ENCODE results near the gene WDR73. TPM values are rescaled to one million over a fixed set of nuclear protein-coding genes. Genes with fewer than 3 reads are reported as not detected.
"Not testable (repeated sequence)": the region's sequence is repeated elsewhere in the genome, so short reads cannot be mapped to it uniquely, and the experiment has no call there.

Gene WDR73
- polyA plus RNA-seq, 1 of the 3 experiments (the other 2 are of a cell fraction), result 32.9 TPM

DNA sequence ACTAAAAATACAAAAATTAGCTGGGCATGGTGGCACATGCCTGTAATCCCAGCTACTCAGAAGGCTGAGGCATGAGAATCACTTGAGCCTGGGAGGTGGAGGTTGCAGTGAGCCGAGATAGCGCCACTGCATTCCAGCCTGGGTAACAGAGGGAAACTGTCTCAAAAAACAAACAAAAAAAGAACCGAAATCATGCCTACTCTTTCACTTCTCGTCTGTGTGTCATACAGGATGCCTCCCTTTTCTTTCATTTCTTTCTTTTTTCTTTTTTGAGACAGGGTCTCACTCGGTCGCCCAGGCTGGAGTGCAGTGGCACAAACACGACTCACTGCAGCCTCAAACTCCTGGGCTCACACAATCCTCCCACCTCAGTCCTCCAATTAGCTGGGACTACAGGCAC, 32.4 kb upstream of the WDR73 start:
- H2AFZ ChIP-seq (ENCODE audit: low read depth); H3K9me2 ChIP-seq; H3K9me3 ChIP-seq; DNase-seq; POLR2A ChIA-PET; H3K27me3 ChIP-seq (ENCODE audit: insufficient read depth); CTCF ChIA-PET; H3K9ac ChIP-seq; H3K4me2 ChIP-seq; H3K4me1 ChIP-seq (ENCODE audit: control insufficient read depth in 1 of 2, insufficient read depth in 2 of 2, low read depth in 1 of 2, low read length in 1 of 2); H4K20me1 ChIP-seq (ENCODE audit: insufficient read depth); H3K4me3 ChIP-seq (ENCODE audit: low read depth in 2 of 2, low read length in 1 of 2): not testable (repeated sequence)
- Histone ChIP-seq H3K27ac (ENCODE audit: low read depth in 2 of 2, low read length in 1 of 2) (peak overlapping the region in 1 of 2 experiments; percentile 56; a peak in 1 of 4 replicates), H3K36me3 (replicated peaks in 1 of 2; ENCODE audit: control insufficient read depth in 1 of 2, insufficient read depth in 2 of 2, low read length in 1 of 2) (peaks cover 15 to 84% of the 10 kb centered on the region in 2 experiments), H3F3A (replicated peaks; ENCODE audit: insufficient read depth) (peaks cover 35% of the 10 kb centered on the region), H3K79me2 (ENCODE audit: insufficient read depth) (peaks cover 74% of the 10 kb centered on the region)
- WGBS (ENCODE audit: low lambda C conversion rate), result 93% methylated on average over 7 of the region's 7 CpGs

DNA sequence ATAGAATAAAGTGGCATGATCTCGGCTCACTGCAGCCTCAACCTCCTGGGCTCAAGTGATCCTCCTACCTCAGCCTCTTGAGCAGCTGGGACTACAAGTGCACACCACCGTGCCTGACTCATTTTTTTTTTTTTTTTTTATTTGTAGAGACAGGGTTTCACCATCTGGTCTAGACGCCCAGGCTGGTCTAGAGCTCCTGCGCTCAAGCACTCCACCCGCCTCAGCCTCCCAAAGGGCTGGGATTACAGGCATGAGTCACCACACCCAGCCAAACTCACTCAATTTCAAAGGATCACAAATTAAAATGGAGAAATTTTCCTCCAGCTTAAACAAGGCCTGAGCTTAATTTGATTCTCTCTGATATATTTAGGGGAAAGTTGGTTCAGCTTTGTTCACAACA, 31.2 kb upstream of the WDR73 start:
- Histone ChIP-seq H3K36me3 (replicated peaks in 1 of 2; ENCODE audit: control insufficient read depth in 1 of 2, insufficient read depth in 2 of 2, low read length in 1 of 2) (peaks cover 15 to 81% of the 10 kb centered on the region in 2 experiments), H2AFZ (ENCODE audit: low read depth) (no peak overlapping the region), H3K9me3 (no peaks in the 10 kb centered on the region), H3F3A (replicated peaks; ENCODE audit: insufficient read depth) (peaks cover 35% of the 10 kb centered on the region), H3K27ac (ENCODE audit: low read depth in 2 of 2, low read length in 1 of 2) (peak overlapping the region in 1 of 2 experiments; percentile 56; a peak in 2 of 4 replicates), H3K79me2 (ENCODE audit: insufficient read depth) (peaks cover 72% of the 10 kb centered on the region), H3K9ac (no peak overlapping the region), H3K4me2 (no peak overlapping the region), H3K4me3 (ENCODE audit: low read depth in 2 of 2, low read length in 1 of 2) (no peak overlapping the region), H4K20me1 (ENCODE audit: insufficient read depth) (peaks cover 4% of the 10 kb centered on the region; the same call in 1 of the 2 replicates), H3K9me2 (no peaks in the 10 kb centered on the region), H3K27me3 (ENCODE audit: insufficient read depth) (no peaks in the 10 kb centered on the region), H3K4me1 (ENCODE audit: control insufficient read depth in 1 of 2, insufficient read depth in 2 of 2, low read depth in 1 of 2, low read length in 1 of 2) (peaks cover 0 to 4% of the 10 kb centered on the region in 2 experiments; a peak in 1 of 4 replicates)
- TF ChIP-seq EZH2phosphoT487 (IDR thresholded peaks at IDR 0.05; ENCODE audit: borderline replicate concordance, low read depth) (no peak), YY1 (IDR thresholded peaks at IDR 0.05; ENCODE audit: low read depth) (no peak), JUND (IDR thresholded peaks at IDR 0.05) (peak; percentile 78), TCF12 (IDR thresholded peaks at IDR 0.05) (peak; percentile 39), SIN3A (IDR thresholded peaks at IDR 0.05; ENCODE audit: borderline replicate concordance, low read depth, low read length) (no peak), FOSL2 (IDR thresholded peaks at IDR 0.05; ENCODE audit: borderline replicate concordance, low read depth) (peak; percentile 80), MEF2A (IDR thresholded peaks at IDR 0.05; ENCODE audit: borderline replicate concordance, low read depth) (no peak)
- TF ChIP-seq, protein P1, sequence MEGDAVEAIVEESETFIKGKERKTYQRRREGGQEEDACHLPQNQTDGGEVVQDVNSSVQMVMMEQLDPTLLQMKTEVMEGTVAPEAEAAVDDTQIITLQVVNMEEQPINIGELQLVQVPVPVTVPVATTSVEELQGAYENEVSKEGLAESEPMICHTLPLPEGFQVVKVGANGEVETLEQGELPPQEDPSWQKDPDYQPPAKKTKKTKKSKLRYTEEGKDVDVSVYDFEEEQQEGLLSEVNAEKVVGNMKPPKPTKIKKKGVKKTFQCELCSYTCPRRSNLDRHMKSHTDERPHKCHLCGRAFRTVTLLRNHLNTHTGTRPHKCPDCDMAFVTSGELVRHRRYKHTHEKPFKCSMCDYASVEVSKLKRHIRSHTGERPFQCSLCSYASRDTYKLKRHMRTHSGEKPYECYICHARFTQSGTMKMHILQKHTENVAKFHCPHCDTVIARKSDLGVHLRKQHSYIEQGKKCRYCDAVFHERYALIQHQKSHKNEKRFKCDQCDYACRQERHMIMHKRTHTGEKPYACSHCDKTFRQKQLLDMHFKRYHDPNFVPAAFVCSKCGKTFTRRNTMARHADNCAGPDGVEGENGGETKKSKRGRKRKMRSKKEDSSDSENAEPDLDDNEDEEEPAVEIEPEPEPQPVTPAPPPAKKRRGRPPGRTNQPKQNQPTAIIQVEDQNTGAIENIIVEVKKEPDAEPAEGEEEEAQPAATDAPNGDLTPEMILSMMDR (IDR thresholded peaks at IDR 0.05), result no peak
- TF ChIP-seq, protein P2, sequence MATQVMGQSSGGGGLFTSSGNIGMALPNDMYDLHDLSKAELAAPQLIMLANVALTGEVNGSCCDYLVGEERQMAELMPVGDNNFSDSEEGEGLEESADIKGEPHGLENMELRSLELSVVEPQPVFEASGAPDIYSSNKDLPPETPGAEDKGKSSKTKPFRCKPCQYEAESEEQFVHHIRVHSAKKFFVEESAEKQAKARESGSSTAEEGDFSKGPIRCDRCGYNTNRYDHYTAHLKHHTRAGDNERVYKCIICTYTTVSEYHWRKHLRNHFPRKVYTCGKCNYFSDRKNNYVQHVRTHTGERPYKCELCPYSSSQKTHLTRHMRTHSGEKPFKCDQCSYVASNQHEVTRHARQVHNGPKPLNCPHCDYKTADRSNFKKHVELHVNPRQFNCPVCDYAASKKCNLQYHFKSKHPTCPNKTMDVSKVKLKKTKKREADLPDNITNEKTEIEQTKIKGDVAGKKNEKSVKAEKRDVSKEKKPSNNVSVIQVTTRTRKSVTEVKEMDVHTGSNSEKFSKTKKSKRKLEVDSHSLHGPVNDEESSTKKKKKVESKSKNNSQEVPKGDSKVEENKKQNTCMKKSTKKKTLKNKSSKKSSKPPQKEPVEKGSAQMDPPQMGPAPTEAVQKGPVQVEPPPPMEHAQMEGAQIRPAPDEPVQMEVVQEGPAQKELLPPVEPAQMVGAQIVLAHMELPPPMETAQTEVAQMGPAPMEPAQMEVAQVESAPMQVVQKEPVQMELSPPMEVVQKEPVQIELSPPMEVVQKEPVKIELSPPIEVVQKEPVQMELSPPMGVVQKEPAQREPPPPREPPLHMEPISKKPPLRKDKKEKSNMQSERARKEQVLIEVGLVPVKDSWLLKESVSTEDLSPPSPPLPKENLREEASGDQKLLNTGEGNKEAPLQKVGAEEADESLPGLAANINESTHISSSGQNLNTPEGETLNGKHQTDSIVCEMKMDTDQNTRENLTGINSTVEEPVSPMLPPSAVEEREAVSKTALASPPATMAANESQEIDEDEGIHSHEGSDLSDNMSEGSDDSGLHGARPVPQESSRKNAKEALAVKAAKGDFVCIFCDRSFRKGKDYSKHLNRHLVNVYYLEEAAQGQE (IDR thresholded peaks at IDR 0.05; ENCODE audit: low read depth, low read length), result no peak
- TF ChIP-seq, protein P3, sequence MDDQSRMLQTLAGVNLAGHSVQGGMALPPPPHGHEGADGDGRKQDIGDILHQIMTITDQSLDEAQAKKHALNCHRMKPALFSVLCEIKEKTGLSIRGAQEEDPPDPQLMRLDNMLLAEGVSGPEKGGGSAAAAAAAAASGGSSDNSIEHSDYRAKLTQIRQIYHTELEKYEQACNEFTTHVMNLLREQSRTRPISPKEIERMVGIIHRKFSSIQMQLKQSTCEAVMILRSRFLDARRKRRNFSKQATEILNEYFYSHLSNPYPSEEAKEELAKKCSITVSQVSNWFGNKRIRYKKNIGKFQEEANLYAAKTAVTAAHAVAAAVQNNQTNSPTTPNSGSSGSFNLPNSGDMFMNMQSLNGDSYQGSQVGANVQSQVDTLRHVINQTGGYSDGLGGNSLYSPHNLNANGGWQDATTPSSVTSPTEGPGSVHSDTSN (IDR thresholded peaks at IDR 0.05), result peak; percentile 80
- TF ChIP-seq, protein P4, sequence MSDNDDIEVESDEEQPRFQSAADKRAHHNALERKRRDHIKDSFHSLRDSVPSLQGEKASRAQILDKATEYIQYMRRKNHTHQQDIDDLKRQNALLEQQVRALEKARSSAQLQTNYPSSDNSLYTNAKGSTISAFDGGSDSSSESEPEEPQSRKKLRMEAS (IDR thresholded peaks at IDR 0.05; ENCODE audit: low read depth), result 0 out of 2 replicates have a peak, but pooled peaks have one; percentile 18
- CTCF ChIA-PET, result no interaction called here
- DNase-seq, result no peak
- 31% methylated on average over 5 of the region's 5 CpGs for WGBS (ENCODE audit: low lambda C conversion rate)
- POLR2A ChIA-PET, result no interaction called here

All from SK-N-SH (cell line).